ENCODE measurements around the gene NOD2.

The NOD2 gene

GRCh38 chr16:50683689-50684374 lies 9.6 kb upstream of the NOD2 start:
- DNase-seq (ENCODE audit: low read depth), result no peak
- no peak for TF ChIP-seq CTCF (conservative IDR thresholded peaks at IDR 0.05; ENCODE audit: control insufficient read depth, insufficient read depth, low read depth, low read length)
- H3K4me3 ChIP-seq (ENCODE audit: control insufficient read depth, low read depth, low read length), result no peak overlapping the region

- TF ChIP-seq CTCF (conservative IDR thresholded peaks at IDR 0.05; ENCODE audit: control insufficient read depth, insufficient read depth, low read depth, low read length), result no peak
- no peak for DNase-seq (ENCODE audit: low read depth)
- H3K4me3 ChIP-seq (ENCODE audit: control insufficient read depth, low read depth, low read length), result no peak overlapping the region
Observed at GRCh38 chr16:50684823-50685461, 8.5 kb upstream of the NOD2 start.

- no peak for DNase-seq (ENCODE audit: low read depth)
- H3K4me3 ChIP-seq (ENCODE audit: control insufficient read depth, low read depth, low read length), result no peak overlapping the region
- no peak for TF ChIP-seq CTCF (conservative IDR thresholded peaks at IDR 0.05; ENCODE audit: control insufficient read depth, insufficient read depth, low read depth, low read length)
Observed at GRCh38 chr16:50685462-50686063, 7.8 kb upstream of the NOD2 start.

- TF ChIP-seq CTCF (conservative IDR thresholded peaks at IDR 0.05; ENCODE audit: control insufficient read depth, insufficient read depth, low read depth, low read length), result no peak
- DNase-seq (ENCODE audit: low read depth), result no peak
- H3K4me3 ChIP-seq (ENCODE audit: control insufficient read depth, low read depth, low read length), result no peak overlapping the region
Observed at GRCh38 chr16:50688083-50688482, 5.3 kb upstream of the NOD2 start.

GRCh38 chr16:50688867-50689266 lies 4.5 kb upstream of the NOD2 start:
- no peak for DNase-seq (ENCODE audit: low read depth)
- no peak for TF ChIP-seq CTCF (conservative IDR thresholded peaks at IDR 0.05; ENCODE audit: control insufficient read depth, insufficient read depth, low read depth, low read length)
- H3K4me3 ChIP-seq (ENCODE audit: control insufficient read depth, low read depth, low read length), result no peak overlapping the region

- no peak for DNase-seq (ENCODE audit: low read depth)
- no peak overlapping the region for H3K4me3 ChIP-seq (ENCODE audit: control insufficient read depth, low read depth, low read length)
- TF ChIP-seq CTCF (conservative IDR thresholded peaks at IDR 0.05; ENCODE audit: control insufficient read depth, insufficient read depth, low read depth, low read length), result no peak
Observed at GRCh38 chr16:50690177-50690576, 3.2 kb upstream of the NOD2 start.
